DND-41 (cell line): Measurements from ENCODE around the gene NT5M.

Source experiments
- ATAC-seq: fragments of 200-7000 bp; cut with Tn5 transposase; 3 replicates; pipeline ENCODE4 v1.9.1; 2021; ENCODE audit warnings: low read depth; ENCODE audit not compliant: insufficient read depth
- DNase-seq: peaks from one replicate; pipeline ENCODE4 v3.0.0-alpha.2; 2020
- H2AFZ ChIP-seq: 2 replicates; pipeline ENCODE4 v1.6.0; 2012; ENCODE audit warnings: low read depth, low read length
- H3K27ac ChIP-seq: 2 replicates; pipeline ENCODE4 v1.5.1; 2012; ENCODE audit warnings: low read length, inconsistent platforms
- H3K27me3 ChIP-seq: fragments of 200-600 bp; sonication (generic); 2 replicates; pipeline ENCODE4 v1.6.0; 2012; ENCODE audit warnings: low read length, mild to moderate bottlenecking, inconsistent platforms; ENCODE audit not compliant: insufficient read depth, poor library complexity
- H3K36me3 ChIP-seq: 2 replicates; pipeline ENCODE4 v1.5.1; 2012; ENCODE audit warnings: low read length, inconsistent platforms; ENCODE audit not compliant: insufficient read depth
- H3K4me1 ChIP-seq: 2 replicates; pipeline ENCODE4 v1.5.1; 2012; ENCODE audit warnings: mild to moderate bottlenecking, low read length; ENCODE audit not compliant: insufficient read depth
- H3K4me2 ChIP-seq: 2 replicates; pipeline ENCODE4 v1.6.0; 2012; ENCODE audit warnings: mild to moderate bottlenecking, moderate library complexity, low read length, inconsistent platforms; ENCODE audit not compliant: insufficient read depth
- H3K4me3 ChIP-seq, 2 experiments: fragments of 200-600 bp in 1 of 2; shearing (Covaris generic) in 1 of 2; 2 replicates each; pipeline ENCODE4 v1.5.1; 2012 to 2016; ENCODE audit warnings: inconsistent platforms in 2 of 2, low read length in 2 of 2, mild to moderate bottlenecking in 2 of 2, low read depth in 1 of 2, moderate library complexity in 1 of 2
- H3K79me2 ChIP-seq: 2 replicates; pipeline ENCODE4 v1.6.0; 2012; ENCODE audit warnings: low read length, inconsistent platforms; ENCODE audit not compliant: insufficient read depth
- H3K9ac ChIP-seq: 2 replicates; pipeline ENCODE4 v1.6.0; 2012; ENCODE audit warnings: low read depth, mild to moderate bottlenecking, inconsistent platforms, low read length, moderate library complexity
- H3K9me3 ChIP-seq: 2 replicates; pipeline ENCODE4 v1.5.1; 2012; ENCODE audit warnings: low read length, moderate library complexity, mild to moderate bottlenecking, inconsistent platforms; ENCODE audit not compliant: insufficient read depth, severe bottlenecking
- H4K20me1 ChIP-seq: 2 replicates; pipeline ENCODE4 v1.6.0; 2012; ENCODE audit warnings: low read length; ENCODE audit not compliant: insufficient read depth
- EZH2 ChIP-seq: IDR thresholded peaks from 3 replicates; pipeline ENCODE4 v1.6.1; 2012; ENCODE audit warnings: borderline replicate concordance, low read depth, mild to moderate bottlenecking, moderate library complexity, low read length, inconsistent platforms; ENCODE audit not compliant: severe bottlenecking
- TF ChIP-seq, protein P1 (sequence below): IDR thresholded peaks from 2 replicates; pipeline ENCODE4 v1.5.1; 2012; ENCODE audit warnings: borderline replicate concordance, low read length, moderate library complexity, mild to moderate bottlenecking; ENCODE audit not compliant: poor library complexity, severe bottlenecking; ENCODE audit errors: extremely low read depth

The NT5M gene

DNA sequence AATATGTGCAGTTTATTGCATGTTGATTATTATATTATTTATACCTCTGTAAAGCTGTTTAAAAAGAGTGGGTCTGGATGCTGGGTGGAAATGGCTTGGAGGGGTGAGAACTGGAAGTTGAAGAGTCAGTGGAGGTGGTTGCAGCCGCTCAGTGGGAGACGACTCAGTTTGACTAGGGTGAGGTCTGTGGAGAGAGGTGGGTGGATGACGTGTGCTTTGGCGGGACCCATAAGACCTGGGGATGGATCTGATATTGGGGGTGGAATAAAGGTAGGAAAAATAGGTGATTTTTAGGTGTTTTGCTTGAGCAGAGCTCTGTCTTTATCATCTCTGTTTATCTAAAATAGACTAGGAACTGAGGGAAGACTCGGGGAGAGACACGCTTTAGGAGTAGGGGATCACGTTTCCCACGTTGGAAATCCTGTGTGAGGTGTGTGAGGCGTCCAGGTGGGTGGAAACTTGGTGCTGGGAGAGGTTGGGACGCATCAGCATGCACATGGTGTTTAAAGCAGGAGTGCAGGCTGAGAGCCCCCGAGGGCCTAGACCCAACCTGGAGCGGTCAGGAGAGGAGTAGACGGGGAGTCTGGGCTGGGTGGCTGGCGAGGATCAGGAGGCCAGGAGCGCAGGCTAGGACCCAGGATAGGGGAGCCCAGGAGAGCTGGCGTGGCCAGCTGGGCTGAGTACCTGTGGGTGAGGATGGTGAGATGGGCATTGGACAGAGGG, 17.2 kb downstream of the NT5M start:
- no peak overlapping the region for H3K9ac ChIP-seq
- H3K27ac ChIP-seq, result no peak overlapping the region
- ATAC-seq, result no peak
- no peak overlapping the region for H3K4me3 ChIP-seq
- H3K36me3 ChIP-seq, result peaks cover 7% of the 10 kb centered on the region
- H2AFZ ChIP-seq, result no peak overlapping the region
- no peak for DNase-seq
- no peaks in the 10 kb centered on the region for H3K9me3 ChIP-seq
- no peaks in the 10 kb centered on the region for H3K79me2 ChIP-seq
- H4K20me1 ChIP-seq, result no peaks in the 10 kb centered on the region
- H3K4me1 ChIP-seq, result no peaks in the 10 kb centered on the region
- H3K4me2 ChIP-seq, result no peak overlapping the region
- H3K27me3 ChIP-seq, result no peaks in the 10 kb centered on the region
- TF ChIP-seq, protein P1, sequence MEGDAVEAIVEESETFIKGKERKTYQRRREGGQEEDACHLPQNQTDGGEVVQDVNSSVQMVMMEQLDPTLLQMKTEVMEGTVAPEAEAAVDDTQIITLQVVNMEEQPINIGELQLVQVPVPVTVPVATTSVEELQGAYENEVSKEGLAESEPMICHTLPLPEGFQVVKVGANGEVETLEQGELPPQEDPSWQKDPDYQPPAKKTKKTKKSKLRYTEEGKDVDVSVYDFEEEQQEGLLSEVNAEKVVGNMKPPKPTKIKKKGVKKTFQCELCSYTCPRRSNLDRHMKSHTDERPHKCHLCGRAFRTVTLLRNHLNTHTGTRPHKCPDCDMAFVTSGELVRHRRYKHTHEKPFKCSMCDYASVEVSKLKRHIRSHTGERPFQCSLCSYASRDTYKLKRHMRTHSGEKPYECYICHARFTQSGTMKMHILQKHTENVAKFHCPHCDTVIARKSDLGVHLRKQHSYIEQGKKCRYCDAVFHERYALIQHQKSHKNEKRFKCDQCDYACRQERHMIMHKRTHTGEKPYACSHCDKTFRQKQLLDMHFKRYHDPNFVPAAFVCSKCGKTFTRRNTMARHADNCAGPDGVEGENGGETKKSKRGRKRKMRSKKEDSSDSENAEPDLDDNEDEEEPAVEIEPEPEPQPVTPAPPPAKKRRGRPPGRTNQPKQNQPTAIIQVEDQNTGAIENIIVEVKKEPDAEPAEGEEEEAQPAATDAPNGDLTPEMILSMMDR, result no peak
- TF ChIP-seq EZH2, result no peak

DNA sequence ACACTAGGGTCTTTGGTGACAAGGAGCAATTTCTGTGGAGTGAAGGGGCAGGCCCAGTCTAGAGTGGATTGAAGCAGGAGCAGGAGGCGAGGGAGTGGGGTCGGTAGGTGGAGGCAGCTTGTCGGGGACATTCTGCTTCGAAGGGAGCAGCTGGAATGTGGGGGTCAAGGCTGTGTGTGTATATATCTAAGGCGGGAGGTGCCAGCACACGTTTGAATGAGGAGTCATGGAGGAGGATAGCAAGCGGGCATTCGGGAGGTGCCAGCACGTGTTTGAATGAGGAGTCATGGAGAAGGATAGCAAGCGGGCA, 17.7 kb downstream of the NT5M start:
- no peak for DNase-seq
- Histone ChIP-seq H3K36me3 (peaks cover 9% of the 10 kb centered on the region), H3K79me2 (no peaks in the 10 kb centered on the region), H2AFZ (no peak overlapping the region), H3K4me1 (no peaks in the 10 kb centered on the region), H3K27me3 (no peaks in the 10 kb centered on the region), H3K9me3 (no peaks in the 10 kb centered on the region), H3K4me2 (no peak overlapping the region), H4K20me1 (no peaks in the 10 kb centered on the region), H3K27ac (no peak overlapping the region), H3K9ac (no peak overlapping the region), H3K4me3 (no peak overlapping the region)
- TF ChIP-seq, protein P1, result no peak
- ATAC-seq, result no peak

DNA sequence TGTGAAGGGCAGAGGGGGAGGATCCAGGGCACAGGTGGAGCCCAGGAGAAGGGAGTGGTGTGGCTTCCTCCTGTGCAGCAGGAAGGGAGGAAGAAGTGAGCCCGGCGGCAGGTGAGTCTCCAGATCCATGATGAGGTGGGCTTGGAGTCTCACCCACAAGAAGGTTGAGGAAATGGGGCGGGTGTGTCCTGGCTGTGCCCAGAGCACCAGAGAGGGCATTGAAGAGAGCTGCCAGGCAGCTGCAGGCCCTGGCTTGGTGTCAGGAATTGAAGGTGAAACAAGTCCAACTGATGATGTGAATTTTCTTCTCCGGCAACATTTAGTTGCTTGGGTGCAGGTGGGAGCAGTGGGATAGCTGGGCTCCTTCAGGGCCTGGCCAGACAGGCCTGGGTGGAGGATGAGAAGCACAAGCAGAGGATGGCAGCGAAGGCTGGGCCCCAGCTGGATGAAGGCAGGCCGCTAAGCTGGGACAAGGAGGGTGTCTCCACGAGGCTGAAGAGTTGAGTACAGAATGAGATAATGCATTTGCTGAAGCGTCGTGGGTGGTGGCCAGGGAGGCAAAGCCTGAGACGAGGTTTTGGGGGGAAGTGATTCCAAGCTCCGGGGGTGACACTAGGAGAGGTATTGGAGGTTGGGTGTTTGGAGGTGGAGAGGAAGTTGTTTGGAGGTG, 18.3 kb downstream of the NT5M start:
- ATAC-seq (no peak), DNase-seq (no peak)
- H3K27ac ChIP-seq, result no peak overlapping the region
- TF ChIP-seq, protein P1, result no peak
- TF ChIP-seq EZH2, result no peak
- H4K20me1 ChIP-seq, result no peaks in the 10 kb centered on the region
- no peak overlapping the region for H2AFZ ChIP-seq
- no peaks in the 10 kb centered on the region for H3K9me3 ChIP-seq
- H3K4me3 ChIP-seq, result no peak overlapping the region
- no peaks in the 10 kb centered on the region for H3K79me2 ChIP-seq
- no peaks in the 10 kb centered on the region for H3K4me1 ChIP-seq
- no peak overlapping the region for H3K4me2 ChIP-seq
- H3K9ac ChIP-seq, result no peak overlapping the region
- peaks cover 9% of the 10 kb centered on the region for H3K36me3 ChIP-seq
- no peaks in the 10 kb centered on the region for H3K27me3 ChIP-seq
